Measurements from ENCODE around the gene ZNF729.
"Not testable (repeated sequence)": the region's sequence is repeated elsewhere in the genome, so short reads cannot be mapped to it uniquely, and the experiment has no call there.

The ZNF729 gene

GRCh38 chr19:22286151-22286810 is at the start of gene ZNF729:
Gene ZNF729 (plus strand): TSS chr19:22286441. CDS start chr19:22286526, 85 bp downstream.
- DNase-seq: no peak

GRCh38 chr19:22256856-22257255 is 29.4 kb upstream of the ZNF729 start:
- DNase-seq: no peak

- DNase-seq: no peak
These were observed 28.9 kb upstream of the ZNF729 start for GRCh38 chr19:22257381-22257780.

- DNase-seq: no peak
These were observed 28.3 kb upstream of the ZNF729 start for GRCh38 chr19:22257916-22258315.

- no peak for DNase-seq
These were observed 25.7 kb upstream of the ZNF729 start for GRCh38 chr19:22260499-22260898.

GRCh38 chr19:22261596-22261995 is 24.6 kb upstream of the ZNF729 start:
- DNase-seq: no peak

GRCh38 chr19:22263121-22263520 is 23.1 kb upstream of the ZNF729 start:
- DNase-seq: no peak

- DNase-seq: not testable (repeated sequence)
These were observed 35.3 kb downstream of the ZNF729 start for GRCh38 chr19:22321554-22321953.

- DNase-seq: no peak
These were observed 40.0 kb downstream of the ZNF729 start for GRCh38 chr19:22326219-22326618.

GRCh38 chr19:22327321-22327720 is 41.1 kb downstream of the ZNF729 start:
- DNase-seq: no peak

- no peak for DNase-seq
These were observed 45.3 kb downstream of the ZNF729 start for GRCh38 chr19:22331521-22331920.

GRCh38 chr19:22332924-22333323 is 46.7 kb downstream of the ZNF729 start:
- DNase-seq: no peak

GRCh38 chr19:22335716-22336115 is 49.5 kb downstream of the ZNF729 start:
- no peak for DNase-seq

- no peak for DNase-seq
These were observed 68.4 kb downstream of the ZNF729 start for GRCh38 chr19:22354665-22355064.

Data from stimulated activated CD4-positive, alpha-beta T cell treated with anti-CD3 and anti-CD28 coated beads, Interleukin-4, amount 100 ng/mL, for 1 hour (primary cell).